ENCODE measurements around the gene CUL1. TPM values are rescaled to one million over a fixed set of nuclear protein-coding genes. Genes with fewer than 3 reads are reported as not detected.

The CUL1 gene
- polyA plus RNA-seq, 1 donor from 2014 or later, result 77.5 TPM

DNA sequence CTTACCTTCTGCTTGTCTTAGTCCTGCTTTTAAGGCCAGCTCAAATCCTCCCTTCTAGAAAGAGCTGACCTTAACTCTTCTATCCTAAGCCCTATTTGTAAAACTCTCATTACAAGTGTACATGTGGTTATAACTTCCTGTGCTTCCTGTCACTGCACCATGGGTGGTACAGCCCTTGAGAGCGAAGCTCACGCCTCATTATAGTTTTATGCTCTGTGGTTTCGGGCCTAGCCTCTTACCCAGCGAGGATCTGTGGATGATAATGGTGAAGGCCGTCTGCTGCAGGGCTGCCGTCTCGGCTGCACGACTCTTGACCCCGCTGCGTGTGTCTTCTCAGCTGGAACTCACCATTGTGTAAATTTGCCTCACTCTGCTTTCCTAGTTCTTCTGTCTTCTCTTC lies 74.6 kb downstream of the CUL1 start (continued):
- TF ChIP-seq EP300 (conservative IDR thresholded peaks at IDR 0.05; ENCODE audit: poor library complexity, severe bottlenecking) (no peak), MXI1 (conservative IDR thresholded peaks at IDR 0.05; ENCODE audit: poor library complexity, severe bottlenecking) (no peak), EZH2 (IDR thresholded peaks at IDR 0.05; ENCODE audit: borderline replicate concordance, insufficient read depth, low read length, poor library complexity, severe bottlenecking) (no peak)

- Histone ChIP-seq H3K9me3 (ENCODE audit: low read length) (no peaks in the 10 kb centered on the region), H3K27me3 (ENCODE audit: insufficient read depth, low read depth, low read length) (no peaks in the 10 kb centered on the region), H3K27ac (ENCODE audit: low read length) (no peak overlapping the region)
Measured at GRCh38 chr7:148774471-148774870, 75.8 kb downstream of the CUL1 start.

More at GRCh38 chr7:148774471-148774870, 75.8 kb downstream of the CUL1 start:
- TF ChIP-seq MXI1 (conservative IDR thresholded peaks at IDR 0.05; ENCODE audit: poor library complexity, severe bottlenecking) (no peak), TAF1 (IDR thresholded peaks at IDR 0.05; ENCODE audit: low read depth) (no peak), EP300 (conservative IDR thresholded peaks at IDR 0.05; ENCODE audit: poor library complexity, severe bottlenecking) (no peak), RAD21 (conservative IDR thresholded peaks at IDR 0.05) (no peak), EZH2 (IDR thresholded peaks at IDR 0.05; ENCODE audit: borderline replicate concordance, insufficient read depth, low read length, poor library complexity, severe bottlenecking) (no peak), SMC3 (conservative IDR thresholded peaks at IDR 0.05; ENCODE audit: poor library complexity) (no peak), POLR2AphosphoS5 (IDR thresholded peaks at IDR 0.05) (no peak)
- TF ChIP-seq, protein P1, sequence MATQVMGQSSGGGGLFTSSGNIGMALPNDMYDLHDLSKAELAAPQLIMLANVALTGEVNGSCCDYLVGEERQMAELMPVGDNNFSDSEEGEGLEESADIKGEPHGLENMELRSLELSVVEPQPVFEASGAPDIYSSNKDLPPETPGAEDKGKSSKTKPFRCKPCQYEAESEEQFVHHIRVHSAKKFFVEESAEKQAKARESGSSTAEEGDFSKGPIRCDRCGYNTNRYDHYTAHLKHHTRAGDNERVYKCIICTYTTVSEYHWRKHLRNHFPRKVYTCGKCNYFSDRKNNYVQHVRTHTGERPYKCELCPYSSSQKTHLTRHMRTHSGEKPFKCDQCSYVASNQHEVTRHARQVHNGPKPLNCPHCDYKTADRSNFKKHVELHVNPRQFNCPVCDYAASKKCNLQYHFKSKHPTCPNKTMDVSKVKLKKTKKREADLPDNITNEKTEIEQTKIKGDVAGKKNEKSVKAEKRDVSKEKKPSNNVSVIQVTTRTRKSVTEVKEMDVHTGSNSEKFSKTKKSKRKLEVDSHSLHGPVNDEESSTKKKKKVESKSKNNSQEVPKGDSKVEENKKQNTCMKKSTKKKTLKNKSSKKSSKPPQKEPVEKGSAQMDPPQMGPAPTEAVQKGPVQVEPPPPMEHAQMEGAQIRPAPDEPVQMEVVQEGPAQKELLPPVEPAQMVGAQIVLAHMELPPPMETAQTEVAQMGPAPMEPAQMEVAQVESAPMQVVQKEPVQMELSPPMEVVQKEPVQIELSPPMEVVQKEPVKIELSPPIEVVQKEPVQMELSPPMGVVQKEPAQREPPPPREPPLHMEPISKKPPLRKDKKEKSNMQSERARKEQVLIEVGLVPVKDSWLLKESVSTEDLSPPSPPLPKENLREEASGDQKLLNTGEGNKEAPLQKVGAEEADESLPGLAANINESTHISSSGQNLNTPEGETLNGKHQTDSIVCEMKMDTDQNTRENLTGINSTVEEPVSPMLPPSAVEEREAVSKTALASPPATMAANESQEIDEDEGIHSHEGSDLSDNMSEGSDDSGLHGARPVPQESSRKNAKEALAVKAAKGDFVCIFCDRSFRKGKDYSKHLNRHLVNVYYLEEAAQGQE (IDR thresholded peaks at IDR 0.05; ENCODE audit: borderline replicate concordance), result no peak
- TF ChIP-seq, protein P2, sequence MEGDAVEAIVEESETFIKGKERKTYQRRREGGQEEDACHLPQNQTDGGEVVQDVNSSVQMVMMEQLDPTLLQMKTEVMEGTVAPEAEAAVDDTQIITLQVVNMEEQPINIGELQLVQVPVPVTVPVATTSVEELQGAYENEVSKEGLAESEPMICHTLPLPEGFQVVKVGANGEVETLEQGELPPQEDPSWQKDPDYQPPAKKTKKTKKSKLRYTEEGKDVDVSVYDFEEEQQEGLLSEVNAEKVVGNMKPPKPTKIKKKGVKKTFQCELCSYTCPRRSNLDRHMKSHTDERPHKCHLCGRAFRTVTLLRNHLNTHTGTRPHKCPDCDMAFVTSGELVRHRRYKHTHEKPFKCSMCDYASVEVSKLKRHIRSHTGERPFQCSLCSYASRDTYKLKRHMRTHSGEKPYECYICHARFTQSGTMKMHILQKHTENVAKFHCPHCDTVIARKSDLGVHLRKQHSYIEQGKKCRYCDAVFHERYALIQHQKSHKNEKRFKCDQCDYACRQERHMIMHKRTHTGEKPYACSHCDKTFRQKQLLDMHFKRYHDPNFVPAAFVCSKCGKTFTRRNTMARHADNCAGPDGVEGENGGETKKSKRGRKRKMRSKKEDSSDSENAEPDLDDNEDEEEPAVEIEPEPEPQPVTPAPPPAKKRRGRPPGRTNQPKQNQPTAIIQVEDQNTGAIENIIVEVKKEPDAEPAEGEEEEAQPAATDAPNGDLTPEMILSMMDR (IDR thresholded peaks at IDR 0.05; ENCODE audit: poor library complexity, severe bottlenecking), result no peak
- no peaks in the 10 kb centered on the region for H3K9me2 ChIP-seq (ENCODE audit: insufficient read depth, low read length)
- peaks cover 5% of the 10 kb centered on the region for H3F3A ChIP-seq (ENCODE audit: insufficient read depth, low read length, poor library complexity, severe bottlenecking)
- H3K36me3 ChIP-seq (ENCODE audit: insufficient read depth, low read length), result peaks cover 20% of the 10 kb centered on the region
- H3K4me2 ChIP-seq (ENCODE audit: low read length), result no peak overlapping the region
- H3K4me3 ChIP-seq (ENCODE audit: low read length), result no peak overlapping the region
- H4K20me1 ChIP-seq (ENCODE audit: insufficient read depth), result no peaks in the 10 kb centered on the region
- no peaks in the 10 kb centered on the region for H3K79me2 ChIP-seq (replicated peaks; ENCODE audit: insufficient read depth, low read length)
- H3K9ac ChIP-seq (ENCODE audit: low read length), result no peak overlapping the region
- no peak overlapping the region for H2AFZ ChIP-seq (ENCODE audit: low read depth, low read length)
